HCT116 (cell line): Measurements from ENCODE around the gene SH3TC1. TPM values are rescaled to one million over a fixed set of nuclear protein-coding genes. Genes with fewer than 3 reads are reported as not detected.

Source experiments
- ATAC-seq: fragments of 200-7000 bp; cut with Tn5 transposase; 2 replicates; pipeline ENCODE4 v1.9.1; 2020; ENCODE audit warnings: mild to moderate bottlenecking, moderate library complexity
- BruUV-seq: library from RNA; stranded (reverse); fragments of 400-500 nt; replicated peaks from 2 replicates; lab custom pipeline; 2021; lab: Mats Ljungman, UMichigan
- CTCF ChIA-PET: fragments of 300-600 bp; sonication (Branson Sonifier 250); formaldehyde crosslinking; loops from one replicate; lab custom pipeline; 2021; ENCODE audit warnings: antibody characterized with exemption; lab: Charles Lee
- POLR2A ChIA-PET: fragments of 300-600, 350-600 bp; sonication (Branson Sonifier 250); formaldehyde crosslinking; loops from one replicate; lab custom pipeline; 2021; ENCODE audit warnings: antibody characterized with exemption; lab: Charles Lee
- RAD21 ChIA-PET, 2 experiments: fragments of 300-600 bp; sonication (Branson Sonifier 250); formaldehyde crosslinking; loops; one replicate each; lab custom pipeline; 2023; ENCODE audit warnings: low total read pairs in 2 of 2; ENCODE audit not compliant: uncharacterized antibody in 2 of 2, unreplicated experiment in 2 of 2, low non-redundant PET in 1 of 2; lab: Charles Lee
- DNase-seq: peaks from one replicate; pipeline ENCODE4 v3.0.0-alpha.2; 2010; ENCODE audit warnings: low read depth, low spot score
- H2AFZ ChIP-seq: fragments of 200-600 bp; shearing (Covaris generic), sonication (generic); 2 replicates; pipeline ENCODE4 v1.6.1; 2017; ENCODE audit warnings: low read depth, mixed run types, mixed read lengths, antibody characterized with exemption, low read length; ENCODE audit not compliant: poor library complexity, severe bottlenecking
- H3K27ac ChIP-seq: 2 replicates; pipeline ENCODE4 v1.5.1; 2012; ENCODE audit warnings: low read depth, low read length
- H3K27me3 ChIP-seq: fragments of 200-600 bp; sonication (generic); 2 replicates; pipeline ENCODE4 v1.6.1; 2016; ENCODE audit warnings: mixed run types, low read length, mixed read lengths; ENCODE audit not compliant: insufficient read depth
- H3K36me3 ChIP-seq, 2 experiments: fragments of 200-500 bp in 1 of 2; fragments of 200-600 bp in 1 of 2; sonication (Bioruptor generic) in 1 of 2; sonication (generic) in 1 of 2; 2 replicates each; pipeline versions ENCODE4 v1.5.1 to v1.6.1; 2014 to 2016; ENCODE audit warnings: low read length in 2 of 2, inconsistent platforms in 1 of 2, mixed read lengths in 1 of 2, mixed run types in 1 of 2; ENCODE audit not compliant: insufficient read depth in 2 of 2, control insufficient read depth in 1 of 2
- H3K4me1 ChIP-seq, 2 experiments: fragments of 200-600 bp in 1 of 2; sonication (generic) in 1 of 2; 2 replicates each; pipeline versions ENCODE4 v1.5.1 to v1.6.1; 2012 to 2017; ENCODE audit warnings: low read length in 2 of 2, inconsistent platforms in 1 of 2, mild to moderate bottlenecking in 1 of 2, mixed read lengths in 1 of 2, mixed run types in 1 of 2, moderate library complexity in 1 of 2; ENCODE audit not compliant: insufficient read depth in 2 of 2, control insufficient read depth in 1 of 2
- H3K4me2 ChIP-seq: fragments of 200-600 bp; sonication (generic); 2 replicates; pipeline ENCODE4 v1.6.1; 2017; ENCODE audit warnings: mixed run types, low read length, mixed read lengths
- H3K4me3 ChIP-seq, 2 experiments: fragments of 200-600 bp in 1 of 2; sonication (generic) in 1 of 2; replicated peaks in 1 of 2; 2 replicates each; pipeline ENCODE4 v1.5.1; 2011 to 2016; ENCODE audit warnings: low read length in 2 of 2, control low read depth in 1 of 2, low read depth in 1 of 2, mild to moderate bottlenecking in 1 of 2, mixed read lengths in 1 of 2, mixed run types in 1 of 2
- H3K79me2 ChIP-seq: fragments of 200-600 bp; sonication (generic); 2 replicates; pipeline ENCODE4 v1.6.1; 2017; ENCODE audit warnings: mild to moderate bottlenecking, mixed run types, low read length, moderate library complexity, mixed read lengths; ENCODE audit not compliant: insufficient read depth
- H3K9ac ChIP-seq: fragments of 200-600 bp; sonication (generic); 2 replicates; pipeline ENCODE4 v1.6.1; 2016; ENCODE audit warnings: low read length, mixed read lengths
- H3K9me2 ChIP-seq: fragments of 200-600 bp; sonication (generic), shearing (Covaris generic); 2 replicates; pipeline ENCODE4 v1.6.1; 2017; ENCODE audit warnings: mixed run types, mild to moderate bottlenecking, moderate library complexity; ENCODE audit not compliant: insufficient read depth
- H3K9me3 ChIP-seq, 2 experiments: fragments of 200-500 bp in 1 of 2; fragments of 200-600 bp in 1 of 2; sonication (Bioruptor generic) in 1 of 2; sonication (generic) in 1 of 2; 2 replicates each; pipeline ENCODE4 v1.6.1; 2014 to 2017; ENCODE audit warnings: low read length in 2 of 2, mixed read lengths in 2 of 2, inconsistent platforms in 1 of 2, low read depth in 1 of 2, mild to moderate bottlenecking in 1 of 2, mixed run types in 1 of 2, moderate library complexity in 1 of 2; ENCODE audit not compliant: control insufficient read depth in 1 of 2, insufficient read depth in 1 of 2
- H4K20me1 ChIP-seq: fragments of 200-600 bp; sonication (generic), shearing (Covaris generic); 2 replicates; pipeline ENCODE4 v1.6.1; 2017; ENCODE audit warnings: mixed run types, mild to moderate bottlenecking, moderate library complexity; ENCODE audit not compliant: insufficient read depth
- ATF3 ChIP-seq: IDR thresholded peaks from 2 replicates; pipeline ENCODE4 v1.6.1; 2012
- CBX3 ChIP-seq: IDR thresholded peaks from 2 replicates; pipeline ENCODE4 v1.6.1; 2012; ENCODE audit warnings: low read depth
- CTCF ChIP-seq, 3 experiments: fragments of 200-600 bp in 1 of 3; sonication (generic) in 1 of 3; IDR thresholded peaks in 2 of 3; conservative IDR thresholded peaks in 1 of 3; 2 replicates each; pipeline ENCODE4 v1.5.1; 2012 to 2017; ENCODE audit warnings: low read depth in 2 of 3, low read length in 2 of 3, antibody characterized with exemption in 1 of 3, borderline replicate concordance in 1 of 3, control low read depth in 1 of 3, mild to moderate bottlenecking in 1 of 3, mixed read lengths in 1 of 3, mixed run types in 1 of 3, moderate library complexity in 1 of 3; ENCODE audit not compliant: insufficient read depth in 1 of 3
- EGR1 ChIP-seq: IDR thresholded peaks from 2 replicates; pipeline ENCODE4 v1.6.1; 2012; ENCODE audit warnings: low read depth
- ELF1 ChIP-seq: IDR thresholded peaks from 2 replicates; pipeline ENCODE4 v1.6.1; 2012; ENCODE audit warnings: low read depth, borderline replicate concordance
- EZH2 ChIP-seq: fragments of 200-600 bp; sonication (generic); IDR thresholded peaks from 2 replicates; pipeline ENCODE4 v1.6.1; 2017; ENCODE audit warnings: antibody characterized with exemption, mixed run types
- EZH2phosphoT487 ChIP-seq: fragments of 200-600 bp; IDR thresholded peaks from 2 replicates; pipeline ENCODE4 v1.6.1; 2018; ENCODE audit warnings: antibody characterized with exemption, borderline replicate concordance
- MAX ChIP-seq: IDR thresholded peaks from 2 replicates; pipeline ENCODE4 v1.6.1; 2012
- POLR2AphosphoS5 ChIP-seq: IDR thresholded peaks from 2 replicates; pipeline ENCODE4 v1.6.1; 2011; ENCODE audit warnings: mild to moderate bottlenecking, low read depth, low read length, moderate library complexity
- RAD21 ChIP-seq: IDR thresholded peaks from 2 replicates; pipeline ENCODE4 v1.6.1; 2012; ENCODE audit warnings: low read depth, mild to moderate bottlenecking
- REST ChIP-seq: IDR thresholded peaks from 2 replicates; pipeline ENCODE4 v1.6.1; 2012; ENCODE audit warnings: low read depth
- SP1 ChIP-seq: IDR thresholded peaks from 2 replicates; pipeline ENCODE4 v1.6.1; 2012; ENCODE audit warnings: low read depth
- TCF7L2 ChIP-seq: IDR thresholded peaks from 2 replicates; pipeline ENCODE4 v1.7.0; 2011; ENCODE audit warnings: borderline replicate concordance, inconsistent platforms; ENCODE audit not compliant: insufficient read depth, insufficient read length; ENCODE audit errors: extremely low read depth
- intact Hi-C: fragments of 100-400 bp; cut with micrococcal nuclease; formaldehyde crosslinking; loops from 2 replicates; pipeline ENCODE4 v1.10.0; 2022
- total RNA-seq: library from RNA; stranded (reverse); gene quantifications from one replicate; pipeline ENCODE4 v1.2.1, GENCODE V29; 2021; ENCODE audit not compliant: unreplicated experiment

SH3TC1 gene
- total RNA-seq, 1 experiment from 2014 or later: 12.5 TPM

- Histone ChIP-seq H3K9ac (no peak overlapping the region), H3K36me3 (no peaks in the 10 kb centered on the region), H3K9me3 (no peaks in the 10 kb centered on the region), H3K4me1 (no peaks in the 10 kb centered on the region), H2AFZ (no peak overlapping the region), H3K27me3 (no peaks in the 10 kb centered on the region), H3K9me2 (no peaks in the 10 kb centered on the region), H4K20me1 (no peaks in the 10 kb centered on the region), H3K27ac (no peak overlapping the region), H3K4me3 (no peak overlapping the region), H3K4me2 (no peak overlapping the region), H3K79me2 (no peaks in the 10 kb centered on the region)
- DNase-seq (no peak), ATAC-seq (no peak)
- RAD21 ChIA-PET: interaction anchor here (1.4 to 1.9 kb wide), 2 partner anchors 54 to 137 kb away, joined by 4 to 7 read pairs; no protein-coding TSS in a partner anchor
- CTCF ChIA-PET: interaction anchor here (1.4 to 3.5 kb wide), 5 partner anchors 13 to 145 kb away, joined by 4 to 34 read pairs (median 7); no protein-coding TSS in a partner anchor
- intact Hi-C loops: no loop called here
- POLR2A ChIA-PET: no interaction called here
- no TSS peak for BruUV-seq
- no peak for TF ChIP-seq SP1
- no peak for TF ChIP-seq POLR2AphosphoS5
- TF ChIP-seq REST: no peak
- TF ChIP-seq ATF3: no peak
- no peak for TF ChIP-seq ELF1
- TF ChIP-seq MAX: no peak
- no peak for TF ChIP-seq EGR1
- TF ChIP-seq RAD21: no peak
- no peak for TF ChIP-seq CTCF (IDR thresholded peaks at IDR 0.05 in 2 of 3, conservative IDR thresholded peaks at IDR 0.05 in 1 of 3; ENCODE audit: borderline replicate concordance in 1 of 3, insufficient read depth in 1 of 3, low read depth in 2 of 3, low read length in 2 of 3)
- TF ChIP-seq TCF7L2: no peak
- no peak for TF ChIP-seq EZH2phosphoT487
- no peak for TF ChIP-seq CBX3
- TF ChIP-seq EZH2: no peak
Observed at GRCh38 chr4:8266088-8266487, 67.0 kb downstream of the SH3TC1 start.
